H1 (cell line): ENCODE results near the gene RNASEL. TPM values are rescaled to one million over a fixed set of nuclear protein-coding genes. Genes with fewer than 3 reads are reported as not detected.

ENCODE experiments used
- CTCF ChIA-PET: fragments of 300-600 bp; sonication (Branson Sonifier 250); formaldehyde crosslinking; loops from one replicate; lab custom pipeline; 2021; ENCODE audit not compliant: partially characterized antibody; lab: Charles Lee
- POLR2A ChIA-PET: fragments of 300-600 bp; sonication (Branson Sonifier 250); formaldehyde crosslinking; loops from one replicate; lab custom pipeline; 2021; ENCODE audit warnings: inconsistent platforms; ENCODE audit not compliant: partially characterized antibody; lab: Charles Lee
- DNase-seq, 2 experiments: peaks; one replicate each; pipeline versions ENCODE4 v3.0.0 to v3.0.0-alpha.2; 2010 to 2022; ENCODE audit warnings: low spot score in 2 of 2, low read depth in 1 of 2, mixed read lengths in 1 of 2
- FAIRE-seq: peaks from 2 replicates; lab custom pipeline; 2011; peaks lifted over from hg19 to GRCh38; lab: Jason Lieb, UNC
- H2AFZ ChIP-seq: 2 replicates; pipeline ENCODE4 v1.8.1; 2012; ENCODE audit warnings: low read length, inconsistent platforms
- H2AK5ac ChIP-seq: 2 replicates; pipeline ENCODE4 v1.6.1; 2013; ENCODE audit warnings: low read depth, low read length
- H2BK120ac ChIP-seq: replicated peaks from 2 replicates; pipeline ENCODE3; 2013; ENCODE audit warnings: low read depth, low read length, inconsistent platforms
- H2BK12ac ChIP-seq: 2 replicates; pipeline ENCODE4 v1.6.1; 2013; ENCODE audit warnings: low read depth, low read length
- H2BK15ac ChIP-seq: 2 replicates; pipeline ENCODE4 v1.6.1; 2013; ENCODE audit warnings: low read length
- H2BK20ac ChIP-seq: 2 replicates; pipeline ENCODE4 v1.6.1; 2013; ENCODE audit warnings: low read length
- H2BK5ac ChIP-seq: 2 replicates; pipeline ENCODE4 v1.6.1; 2013; ENCODE audit warnings: low read depth, low read length
- H3K14ac ChIP-seq: 2 replicates; pipeline ENCODE4 v1.6.1; 2013; ENCODE audit warnings: inconsistent platforms; ENCODE audit not compliant: insufficient read length
- H3K18ac ChIP-seq: 2 replicates; pipeline ENCODE4 v1.6.1; 2013; ENCODE audit warnings: low read length; ENCODE audit errors: extremely low read depth
- H3K23ac ChIP-seq: 2 replicates; pipeline ENCODE4 v1.6.1; 2013; ENCODE audit warnings: inconsistent platforms; ENCODE audit not compliant: insufficient read length
- H3K23me2 ChIP-seq: 2 replicates; pipeline ENCODE4 v1.6.1; 2013; ENCODE audit warnings: low read depth, low read length
- H3K27ac ChIP-seq: 2 replicates; pipeline ENCODE4 v1.6.1; 2011; ENCODE audit warnings: low read depth, low read length, inconsistent platforms
- H3K27me3 ChIP-seq, 4 experiments: replicated peaks in 1 of 4; 1 replicate in 1 of 4; 2 replicates in 3 of 4; pipeline versions ENCODE4 v1.6.1 to v1.8.1; 2011 to 2013; ENCODE audit warnings: low read length in 3 of 4, mild to moderate bottlenecking in 3 of 4, inconsistent platforms in 2 of 4, mixed read lengths in 2 of 4, moderate library complexity in 1 of 4; ENCODE audit not compliant: control insufficient read depth in 3 of 4, insufficient read depth in 3 of 4; ENCODE audit errors: extremely low read depth in 1 of 4
- H3K36me3 ChIP-seq, 4 experiments: 2 replicates each; pipeline versions ENCODE4 v1.6.1 to v1.8.1; 2011 to 2013; ENCODE audit warnings: mild to moderate bottlenecking in 4 of 4, low read length in 3 of 4, moderate library complexity in 2 of 4, control low read depth in 1 of 4, inconsistent platforms in 1 of 4; ENCODE audit not compliant: insufficient read depth in 4 of 4, control insufficient read depth in 2 of 4
- H3K4ac ChIP-seq: replicated peaks from 2 replicates; pipeline ENCODE3; 2013; ENCODE audit warnings: low read length, low read depth, mixed read lengths, inconsistent platforms; ENCODE audit not compliant: insufficient read length
- H3K4me1 ChIP-seq, 4 experiments: replicated peaks in 1 of 4; 1 replicate in 1 of 4; 2 replicates in 3 of 4; pipeline versions ENCODE4 v1.6.1 to v1.8.1; 2011 to 2013; ENCODE audit warnings: low read length in 3 of 4, inconsistent platforms in 2 of 4, mixed read lengths in 1 of 4; ENCODE audit not compliant: insufficient read depth in 4 of 4, control insufficient read depth in 3 of 4
- H3K4me2 ChIP-seq, 2 experiments: 2 replicates each; pipeline versions ENCODE4 v1.6.1 to v1.8.1; 2011 to 2013; ENCODE audit warnings: low read depth in 2 of 2, low read length in 2 of 2, control low read depth in 1 of 2, inconsistent platforms in 1 of 2, mild to moderate bottlenecking in 1 of 2; ENCODE audit not compliant: insufficient read depth in 1 of 2
- H3K4me3 ChIP-seq, 4 experiments: fragments of 200-600, 300-600 bp in 1 of 4; sonication (generic), shearing (Covaris generic), sonication (Bioruptor Twin) in 1 of 4; 2 replicates each; pipeline versions ENCODE4 v1.5.1 to v1.8.1; 2011 to 2016; ENCODE audit warnings: low read length in 4 of 4, low read depth in 3 of 4, control low read depth in 2 of 4, inconsistent platforms in 2 of 4, mild to moderate bottlenecking in 2 of 4, mixed read lengths in 1 of 4, moderate library complexity in 1 of 4; ENCODE audit not compliant: insufficient read depth in 2 of 4; ENCODE audit errors: extremely low read depth in 1 of 4
- H3K56ac ChIP-seq: replicated peaks from 2 replicates; pipeline ENCODE3; 2013; ENCODE audit warnings: low read depth, mild to moderate bottlenecking, mixed read lengths, low read length, inconsistent platforms; ENCODE audit not compliant: insufficient read length
- H3K79me1 ChIP-seq: 2 replicates; pipeline ENCODE4 v1.6.1; 2013; ENCODE audit warnings: low read depth, low read length, control low read depth
- H3K79me2 ChIP-seq, 2 experiments: 2 replicates each; pipeline versions ENCODE4 v1.6.1 to v1.8.1; 2012 to 2013; ENCODE audit warnings: low read length in 2 of 2, mild to moderate bottlenecking in 2 of 2, inconsistent platforms in 1 of 2; ENCODE audit not compliant: insufficient read depth in 2 of 2, control insufficient read depth in 1 of 2
- H3K9ac ChIP-seq, 4 experiments: replicated peaks in 1 of 4; 1 replicate in 1 of 4; 2 replicates in 3 of 4; pipeline versions ENCODE4 v1.6.1 to v1.8.1; 2011 to 2013; ENCODE audit warnings: low read depth in 3 of 4, low read length in 3 of 4, control low read depth in 2 of 4, mild to moderate bottlenecking in 2 of 4, moderate library complexity in 2 of 4, inconsistent platforms in 1 of 4; ENCODE audit errors: extremely low read depth in 1 of 4
- H3K9me3 ChIP-seq, 2 experiments: 2 replicates each; pipeline versions ENCODE4 v1.6.1 to v1.8.1; 2012 to 2013; ENCODE audit warnings: mild to moderate bottlenecking in 2 of 2, moderate library complexity in 2 of 2, control low read depth in 1 of 2, inconsistent platforms in 1 of 2, low read depth in 1 of 2, low read length in 1 of 2, mixed read lengths in 1 of 2; ENCODE audit not compliant: insufficient read depth in 2 of 2
- H4K20me1 ChIP-seq, 2 experiments: replicated peaks in 1 of 2; 2 replicates each; pipeline versions ENCODE3 to v1.8.1; 2011 to 2013; ENCODE audit warnings: inconsistent platforms in 2 of 2, low read length in 2 of 2, mild to moderate bottlenecking in 1 of 2; ENCODE audit not compliant: insufficient read depth in 2 of 2, control insufficient read depth in 1 of 2
- H4K5ac ChIP-seq: 2 replicates; pipeline ENCODE4 v1.6.1; 2013; ENCODE audit warnings: low read length, low read depth, mixed read lengths, inconsistent platforms; ENCODE audit not compliant: insufficient read length
- H4K8ac ChIP-seq: 2 replicates; pipeline ENCODE4 v1.8.0; 2013; ENCODE audit warnings: mild to moderate bottlenecking, moderate library complexity, low read length, inconsistent platforms; ENCODE audit not compliant: insufficient read depth; ENCODE audit errors: extremely low read depth
- H4K91ac ChIP-seq: replicated peaks from 2 replicates; pipeline ENCODE3; 2013; ENCODE audit warnings: low read length, mixed read lengths, inconsistent platforms; ENCODE audit not compliant: insufficient read length
- BACH1 ChIP-seq: IDR thresholded peaks from 2 replicates; pipeline ENCODE4 v1.6.1; 2012; ENCODE audit warnings: low read length, improper control_type of control experiment
- CBX5 ChIP-seq: fragments of 300-800, 300-1000 bp; sonication (generic); IDR thresholded peaks from 2 replicates; pipeline ENCODE4 v1.7.1; 2016; ENCODE audit warnings: antibody characterized with exemption, low read length, low read depth
- CHD1 ChIP-seq: IDR thresholded peaks from 2 replicates; pipeline ENCODE4 v1.6.1; 2012; ENCODE audit warnings: low read depth, low read length, improper control_type of control experiment
- CHD2 ChIP-seq: IDR thresholded peaks from 2 replicates; pipeline ENCODE4 v1.6.1; 2012; ENCODE audit warnings: low read length, improper control_type of control experiment
- HDAC2 ChIP-seq, 2 experiments: fragments of 300-600 bp in 1 of 2; sonication (generic) in 1 of 2; IDR thresholded peaks; 2 replicates each; pipeline ENCODE4 v1.6.1; 2011 to 2012; ENCODE audit warnings: low read depth in 2 of 2, low read length in 2 of 2, mild to moderate bottlenecking in 2 of 2, moderate library complexity in 2 of 2, borderline replicate concordance in 1 of 2, inconsistent platforms in 1 of 2
- JUN ChIP-seq: IDR thresholded peaks from 2 replicates; pipeline ENCODE4 v1.6.1; 2011; ENCODE audit warnings: low read depth, mild to moderate bottlenecking, improper control_type of control experiment, low read length
- PHF8 ChIP-seq: fragments of 200-600 bp; sonication (generic); conservative IDR thresholded peaks from 2 replicates; pipeline ENCODE4 v1.7.1; 2012; ENCODE audit warnings: low read depth, mild to moderate bottlenecking, inconsistent platforms, low read length, moderate library complexity
- RFX5 ChIP-seq: IDR thresholded peaks from 2 replicates; pipeline ENCODE4 v1.6.1; 2011; ENCODE audit warnings: low read depth, low read length, improper control_type of control experiment, borderline replicate concordance
- SIN3A ChIP-seq, 2 experiments: IDR thresholded peaks in 1 of 2; conservative IDR thresholded peaks in 1 of 2; 2 replicates each; pipeline ENCODE4 v1.6.1; 2011 to 2012; ENCODE audit warnings: low read length in 2 of 2, improper control_type of control experiment in 1 of 2, low read depth in 1 of 2, mild to moderate bottlenecking in 1 of 2
- TAF1 ChIP-seq: IDR thresholded peaks from 2 replicates; pipeline ENCODE4 v1.6.1; 2011; ENCODE audit warnings: mild to moderate bottlenecking, low read depth, low read length
- WGBS, 2 experiments: shearing (Covaris generic) in 1 of 2; methylation state at CpG; one replicate each; pipeline versions ENCODE4 v1.1.6 to v1.1.7; 2013 to 2015; ENCODE audit warnings: low lambda C conversion rate in 2 of 2, mixed read lengths in 2 of 2, inconsistent platforms in 1 of 2, low coverage in 1 of 2, missing lambda C conversion rate in 1 of 2; ENCODE audit not compliant: insufficient replicate concordance in 2 of 2, insufficient coverage in 1 of 2, insufficient read length in 1 of 2; ENCODE audit errors: extremely low coverage in 1 of 2, missing lambda C conversion rate in 1 of 2; 5-methylcytosine and 5-hydroxymethylcytosine counted together
- polyA plus RNA-seq, 7 experiments: library from polyadenylated mRNA; depleted of rRNA in 3 of 7; stranded (reverse) in 5 of 7; unstranded in 2 of 7; fragments of >200 nt in 5 of 7; fragments of 200-250 nt in 2 of 7; gene quantifications; 1 replicate in 5 of 7; 2 replicates in 1 of 7; 4 replicates in 1 of 7; pipeline versions ENCODE4 v1.2.1 to v1.2.3, GENCODE V29; 2011 to 2013; ENCODE audit warnings: missing spikeins in 2 of 7, mixed read lengths in 2 of 7
- total RNA-seq: library from RNA; stranded (reverse); fragmentation: NEBNext Ultra II Directional; extraction: Animal tissue kit (Norgen Biotek cat#: 25700); gene quantifications from 2 replicates; pipeline ENCODE4 v1.2.1, GENCODE V29; 2021

RNASEL gene
- total and polyA plus RNA-seq, 2 of the 8 experiments (the other 6 are each of a cell fraction or from before 2014, with no cell fraction given) = 0.39 to 0.78 TPM

- no peak overlapping the region for H3K4me3 ChIP-seq
- H3K23ac ChIP-seq = no peak overlapping the region
- no peaks in the 10 kb centered on the region for H3K36me3 ChIP-seq
- H2BK20ac ChIP-seq = no peak overlapping the region
- no peaks in the 10 kb centered on the region for H3K79me1 ChIP-seq
- ChIA-PET POLR2A (no interaction called here), CTCF (interaction anchor here (0.6 to 1.3 kb wide), 6 partner anchors 11 to 489 kb away, joined by 3 to 5 read pairs (median 3); no protein-coding TSS in a partner anchor)
- H2AFZ ChIP-seq = no peak overlapping the region
- no peaks in the 10 kb centered on the region for H3K79me2 ChIP-seq
- H3K4me1 ChIP-seq = no peaks in the 10 kb centered on the region
- H3K27ac ChIP-seq = no peak overlapping the region
- no peaks in the 10 kb centered on the region for H4K20me1 ChIP-seq
- H3K56ac ChIP-seq = no peak overlapping the region
- no peaks in the 10 kb centered on the region for H3K23me2 ChIP-seq
- DNase-seq (no peak), FAIRE-seq (no peak)
- no peak overlapping the region for H4K5ac ChIP-seq
- TF ChIP-seq CHD1 (no peak), CHD2 (no peak), SIN3A (conservative IDR thresholded peaks at IDR 0.05 in 1 of 2, IDR thresholded peaks at IDR 0.05 in 1 of 2; ENCODE audit: low read depth in 1 of 2, low read length in 2 of 2) (no peak), HDAC2 (IDR thresholded peaks at IDR 0.05; ENCODE audit: borderline replicate concordance in 1 of 2, low read depth in 2 of 2, low read length in 2 of 2) (no peak), PHF8 (no peak), TAF1 (no peak), JUN (no peak), BACH1 (no peak), RFX5 (no peak), CBX5 (no peak)
- H4K8ac ChIP-seq = no peak overlapping the region
- no peak overlapping the region for H3K4ac ChIP-seq
- H2BK15ac ChIP-seq = no peak overlapping the region
- no peak overlapping the region for H2BK5ac ChIP-seq
- H2AK5ac ChIP-seq = no peak overlapping the region
- no peak overlapping the region for H3K14ac ChIP-seq
- no peak overlapping the region for H2BK120ac ChIP-seq
- no peak overlapping the region for H3K4me2 ChIP-seq
- H2BK12ac ChIP-seq = no peak overlapping the region
- H3K27me3 ChIP-seq = no peaks in the 10 kb centered on the region
- no peak overlapping the region for H3K18ac ChIP-seq
- no peak overlapping the region for H3K9ac ChIP-seq
- 87% methylated on average over 4 of the region's 4 CpGs; no CpG with 5 or more reads in 1 of the 2 experiments for WGBS, 2 experiments
- no peaks in the 10 kb centered on the region; a peak in 1 of 4 replicates for H3K9me3 ChIP-seq
- H4K91ac ChIP-seq = no peak overlapping the region
These were observed 14.9 kb downstream of the RNASEL start for GRCh38 chr1:182574156-182574555.
